Measurements from ENCODE around the gene OR10G8. TPM values are rescaled to one million over a fixed set of nuclear protein-coding genes. Genes with fewer than 3 reads are reported as not detected.
A peak's percentile ranks its signal among the peaks of the same experiment; 100 is the strongest.

The OR10G8 gene
- total and polyA plus RNA-seq, 8 donors, result not detected

GRCh38 chr11:124070915-124071622 lies 44.5 kb downstream of the OR10G8 start:
- intact Hi-C loops (cut with DNase I; ENCODE audit: low total_unique reads), result loop anchor here (10.0 kb wide), 1 partner anchor 124 kb away; no protein-coding TSS in a partner anchor
- H3K27me3 ChIP-seq, result peaks cover 0 to 56% (median 21%) of the 10 kb centered on the region in 3 donors
- H3K9me3 ChIP-seq, result no peaks in the 10 kb centered on the region
- H3K36me3 ChIP-seq, result no peaks in the 10 kb centered on the region
- no peak overlapping the region for H3K4me3 ChIP-seq
- no peak overlapping the region for H3K27ac ChIP-seq
- peaks cover 0 to 23% (median 13%) of the 10 kb centered on the region in 4 donors for H3K4me1 ChIP-seq
- DNase-seq, result peak; percentile 61 to 92
- TF ChIP-seq POLR2A (IDR thresholded peaks at IDR 0.05) (no peak), CTCF (IDR thresholded peaks at IDR 0.05) (peak in 4 of 7 experiments; percentile 57 to 75 (median 66))
- WGBS, 5 donors, result 3 to 15% (median 7%) methylated on average over 8 of the region's 8 CpGs

GRCh38 chr11:124071623-124071948 lies 45.0 kb downstream of the OR10G8 start:
- TF ChIP-seq POLR2AphosphoS5 (IDR thresholded peaks at IDR 0.05) (no peak), EP300 (IDR thresholded peaks at IDR 0.05) (no peak), POLR2A (IDR thresholded peaks at IDR 0.05) (no peak), CTCF (IDR thresholded peaks at IDR 0.05) (no peak)
- peak in 1 of 2 donors; percentile 28 for DNase-seq
- Histone ChIP-seq H3K27me3 (peaks cover 0 to 56% (median 26%) of the 10 kb centered on the region in 3 donors), H3K36me3 (no peaks in the 10 kb centered on the region), H3K27ac (no peak overlapping the region), H3K4me3 (no peak overlapping the region), H3K9me3 (no peaks in the 10 kb centered on the region), H3K4me1 (peaks cover 0 to 28% (median 17%) of the 10 kb centered on the region in 4 donors)
- 26 to 51% (median 35%) methylated on average over 4 of the region's 4 CpGs for WGBS, 5 donors
- intact Hi-C loops (cut with DNase I; ENCODE audit: low total_unique reads), result loop anchor here (10.0 kb wide), 1 partner anchor 123 kb away; no protein-coding TSS in a partner anchor

- intact Hi-C loops (cut with DNase I; ENCODE audit: low total_unique reads), result loop anchor here (10.0 kb wide), 1 partner anchor 123 kb away; no protein-coding TSS in a partner anchor
These were observed 45.5 kb downstream of the OR10G8 start for GRCh38 chr11:124072147-124072546.

GRCh38 chr11:124074554-124074953 lies 48.0 kb downstream of the OR10G8 start:
- DNase-seq, result no peak
- TF ChIP-seq POLR2AphosphoS5 (IDR thresholded peaks at IDR 0.05) (no peak), CTCF (IDR thresholded peaks at IDR 0.05) (no peak), EP300 (IDR thresholded peaks at IDR 0.05) (no peak), POLR2A (IDR thresholded peaks at IDR 0.05) (no peak)
- H3K4me3 ChIP-seq, result no peak overlapping the region
- intact Hi-C loops (cut with DNase I; ENCODE audit: low total_unique reads), result loop anchor here (10.0 kb wide), 1 partner anchor 120 kb away; no protein-coding TSS in a partner anchor
- H3K27me3 ChIP-seq, result peaks cover 0 to 60% (median 23%) of the 10 kb centered on the region in 3 donors
- H3K36me3 ChIP-seq, result no peaks in the 10 kb centered on the region
- peaks cover 0 to 25% (median 15%) of the 10 kb centered on the region in 4 donors for H3K4me1 ChIP-seq
- no peaks in the 10 kb centered on the region for H3K9me3 ChIP-seq
- 89 to 96% (median 94%) methylated on average over 5 of the region's 5 CpGs for WGBS, 5 donors
- no peak overlapping the region for H3K27ac ChIP-seq

More at GRCh38 chr11:124072147-124072546, 45.5 kb downstream of the OR10G8 start:
- TF ChIP-seq POLR2AphosphoS5 (IDR thresholded peaks at IDR 0.05), result no peak
- TF ChIP-seq EP300 (IDR thresholded peaks at IDR 0.05), result no peak
- TF ChIP-seq POLR2A (IDR thresholded peaks at IDR 0.05), result no peak
- no peak for TF ChIP-seq CTCF (IDR thresholded peaks at IDR 0.05)
- Histone ChIP-seq H3K4me1 (peaks cover 0 to 29% (median 17%) of the 10 kb centered on the region in 4 donors), H3K9me3 (no peaks in the 10 kb centered on the region), H3K27ac (no peak overlapping the region), H3K36me3 (no peaks in the 10 kb centered on the region), H3K4me3 (no peak overlapping the region), H3K27me3 (peaks cover 0 to 56% (median 29%) of the 10 kb centered on the region in 3 donors)
- 84 to 91% (median 87%) methylated on average over 8 of the region's 8 CpGs for WGBS, 5 donors
- DNase-seq, result no peak
